GM23338 (cell line): ENCODE measurements around the gene TMEM139.

ENCODE experiments used
- CREB1 ChIP-seq: fragments of 250-450 bp; sonication (Bioruptor Pico); IDR thresholded peaks from 2 replicates; pipeline ENCODE4 v1.5.0; 2020; ENCODE audit warnings: low read depth, mild to moderate bottlenecking, moderate library complexity
- EZH2 ChIP-seq: fragments of 200-600 bp; sonication (generic); IDR thresholded peaks from one replicate; pipeline ENCODE4 v1.8.0; 2017; ENCODE audit warnings: antibody characterized with exemption, mild to moderate bottlenecking, low read depth; ENCODE audit not compliant: unreplicated experiment
- EZH2phosphoT487 ChIP-seq: fragments of 200-600 bp; sonication (generic); IDR thresholded peaks from one replicate; pipeline ENCODE4 v1.8.1; 2018; ENCODE audit warnings: antibody characterized with exemption; ENCODE audit not compliant: unreplicated experiment
- JUNB ChIP-seq: IDR thresholded peaks from one replicate; pipeline ENCODE4 v1.6.1; 2016; ENCODE audit warnings: antibody characterized with exemption; ENCODE audit not compliant: unreplicated experiment
- NANOG ChIP-seq: IDR thresholded peaks from 2 replicates; pipeline ENCODE4 v1.6.1; 2016; ENCODE audit warnings: antibody characterized with exemption, borderline replicate concordance
- POLR2AphosphoS5 ChIP-seq: IDR thresholded peaks from 2 replicates; pipeline ENCODE4 v1.6.1; 2016; ENCODE audit warnings: antibody characterized with exemption, low read depth
- STAT1 ChIP-seq: IDR thresholded peaks from one replicate; pipeline ENCODE4 v1.6.1; 2016; ENCODE audit warnings: antibody characterized with exemption; ENCODE audit not compliant: unreplicated experiment
- ZNF114 ChIP-seq: fragments of 250-450 bp; sonication (Bioruptor Pico); IDR thresholded peaks from 2 replicates; pipeline ENCODE4 v1.5.0; 2020; ENCODE audit warnings: mild to moderate bottlenecking, moderate library complexity
- ZNF331 ChIP-seq: fragments of 250-450 bp; sonication (Bioruptor Pico); IDR thresholded peaks from 2 replicates; pipeline ENCODE4 v1.5.0; 2020; ENCODE audit warnings: low read depth, mild to moderate bottlenecking, moderate library complexity
- ZNF462 ChIP-seq: fragments of 250-450 bp; sonication (Bioruptor Pico); IDR thresholded peaks from 2 replicates; pipeline ENCODE4 v1.5.0; 2020; ENCODE audit warnings: mild to moderate bottlenecking, moderate library complexity
- TF ChIP-seq, protein P1 (sequence below): IDR thresholded peaks from one replicate; pipeline ENCODE4 v1.6.1; 2018; ENCODE audit warnings: antibody characterized with exemption; ENCODE audit not compliant: unreplicated experiment
- TF ChIP-seq, protein P2 (sequence below), 2 experiments: fragments of 200-600 bp in 1 of 2; sonication (generic) in 1 of 2; conservative IDR thresholded peaks; 2 replicates each; pipeline versions ENCODE4 v1.5.1 to v1.6.1; 2016 to 2017; ENCODE audit warnings: antibody characterized with exemption in 2 of 2, low read depth in 2 of 2, mild to moderate bottlenecking in 2 of 2, moderate library complexity in 1 of 2
- TF ChIP-seq, protein P3 (sequence below): IDR thresholded peaks from 2 replicates; pipeline ENCODE4 v1.6.1; 2016; ENCODE audit warnings: antibody characterized with exemption

GRCh38 chr7:143236408-143236990 lies 48.3 kb upstream of the TMEM139 start:
- TF ChIP-seq, protein P1, sequence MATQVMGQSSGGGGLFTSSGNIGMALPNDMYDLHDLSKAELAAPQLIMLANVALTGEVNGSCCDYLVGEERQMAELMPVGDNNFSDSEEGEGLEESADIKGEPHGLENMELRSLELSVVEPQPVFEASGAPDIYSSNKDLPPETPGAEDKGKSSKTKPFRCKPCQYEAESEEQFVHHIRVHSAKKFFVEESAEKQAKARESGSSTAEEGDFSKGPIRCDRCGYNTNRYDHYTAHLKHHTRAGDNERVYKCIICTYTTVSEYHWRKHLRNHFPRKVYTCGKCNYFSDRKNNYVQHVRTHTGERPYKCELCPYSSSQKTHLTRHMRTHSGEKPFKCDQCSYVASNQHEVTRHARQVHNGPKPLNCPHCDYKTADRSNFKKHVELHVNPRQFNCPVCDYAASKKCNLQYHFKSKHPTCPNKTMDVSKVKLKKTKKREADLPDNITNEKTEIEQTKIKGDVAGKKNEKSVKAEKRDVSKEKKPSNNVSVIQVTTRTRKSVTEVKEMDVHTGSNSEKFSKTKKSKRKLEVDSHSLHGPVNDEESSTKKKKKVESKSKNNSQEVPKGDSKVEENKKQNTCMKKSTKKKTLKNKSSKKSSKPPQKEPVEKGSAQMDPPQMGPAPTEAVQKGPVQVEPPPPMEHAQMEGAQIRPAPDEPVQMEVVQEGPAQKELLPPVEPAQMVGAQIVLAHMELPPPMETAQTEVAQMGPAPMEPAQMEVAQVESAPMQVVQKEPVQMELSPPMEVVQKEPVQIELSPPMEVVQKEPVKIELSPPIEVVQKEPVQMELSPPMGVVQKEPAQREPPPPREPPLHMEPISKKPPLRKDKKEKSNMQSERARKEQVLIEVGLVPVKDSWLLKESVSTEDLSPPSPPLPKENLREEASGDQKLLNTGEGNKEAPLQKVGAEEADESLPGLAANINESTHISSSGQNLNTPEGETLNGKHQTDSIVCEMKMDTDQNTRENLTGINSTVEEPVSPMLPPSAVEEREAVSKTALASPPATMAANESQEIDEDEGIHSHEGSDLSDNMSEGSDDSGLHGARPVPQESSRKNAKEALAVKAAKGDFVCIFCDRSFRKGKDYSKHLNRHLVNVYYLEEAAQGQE = no peak
- TF ChIP-seq EZH2 (no peak), STAT1 (no peak), EZH2phosphoT487 (no peak), JUNB (no peak), POLR2AphosphoS5 (no peak), CREB1 (CRISPR knock-in tag) (no peak), NANOG (no peak), ZNF462 (CRISPR knock-in tag) (no peak), ZNF114 (CRISPR knock-in tag) (no peak), ZNF331 (CRISPR knock-in tag) (no peak)
- TF ChIP-seq, protein P2, sequence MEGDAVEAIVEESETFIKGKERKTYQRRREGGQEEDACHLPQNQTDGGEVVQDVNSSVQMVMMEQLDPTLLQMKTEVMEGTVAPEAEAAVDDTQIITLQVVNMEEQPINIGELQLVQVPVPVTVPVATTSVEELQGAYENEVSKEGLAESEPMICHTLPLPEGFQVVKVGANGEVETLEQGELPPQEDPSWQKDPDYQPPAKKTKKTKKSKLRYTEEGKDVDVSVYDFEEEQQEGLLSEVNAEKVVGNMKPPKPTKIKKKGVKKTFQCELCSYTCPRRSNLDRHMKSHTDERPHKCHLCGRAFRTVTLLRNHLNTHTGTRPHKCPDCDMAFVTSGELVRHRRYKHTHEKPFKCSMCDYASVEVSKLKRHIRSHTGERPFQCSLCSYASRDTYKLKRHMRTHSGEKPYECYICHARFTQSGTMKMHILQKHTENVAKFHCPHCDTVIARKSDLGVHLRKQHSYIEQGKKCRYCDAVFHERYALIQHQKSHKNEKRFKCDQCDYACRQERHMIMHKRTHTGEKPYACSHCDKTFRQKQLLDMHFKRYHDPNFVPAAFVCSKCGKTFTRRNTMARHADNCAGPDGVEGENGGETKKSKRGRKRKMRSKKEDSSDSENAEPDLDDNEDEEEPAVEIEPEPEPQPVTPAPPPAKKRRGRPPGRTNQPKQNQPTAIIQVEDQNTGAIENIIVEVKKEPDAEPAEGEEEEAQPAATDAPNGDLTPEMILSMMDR (conservative IDR thresholded peaks at IDR 0.05; ENCODE audit: low read depth in 2 of 2) = no peak
- TF ChIP-seq, protein P3, sequence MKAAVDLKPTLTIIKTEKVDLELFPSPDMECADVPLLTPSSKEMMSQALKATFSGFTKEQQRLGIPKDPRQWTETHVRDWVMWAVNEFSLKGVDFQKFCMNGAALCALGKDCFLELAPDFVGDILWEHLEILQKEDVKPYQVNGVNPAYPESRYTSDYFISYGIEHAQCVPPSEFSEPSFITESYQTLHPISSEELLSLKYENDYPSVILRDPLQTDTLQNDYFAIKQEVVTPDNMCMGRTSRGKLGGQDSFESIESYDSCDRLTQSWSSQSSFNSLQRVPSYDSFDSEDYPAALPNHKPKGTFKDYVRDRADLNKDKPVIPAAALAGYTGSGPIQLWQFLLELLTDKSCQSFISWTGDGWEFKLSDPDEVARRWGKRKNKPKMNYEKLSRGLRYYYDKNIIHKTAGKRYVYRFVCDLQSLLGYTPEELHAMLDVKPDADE = no peak
